Ovary (tissue), 9 donors: ENCODE results near the gene IGFBP6. TPM values are rescaled to one million over a fixed set of nuclear protein-coding genes. Genes with fewer than 3 reads are reported as not detected.

Experiments used
- DNase-seq, 5 donors: peaks; one replicate each; pipeline ENCODE4 v3.0.0-alpha.2; 2019 to 2020
- H3K27ac ChIP-seq, 2 donors: fragments of 200-600 bp; one replicate each; pipeline versions ENCODE4 v1.5.1 to v1.8.0; 2019 to 2022
- H3K27me3 ChIP-seq: fragments of 200-600 bp; one replicate; pipeline ENCODE4 v1.8.0; 2022
- H3K36me3 ChIP-seq: fragments of 200-600 bp; sonication (generic); one replicate; pipeline ENCODE4 v1.5.1; 2019
- H3K4me1 ChIP-seq: one replicate; pipeline ENCODE4 v1.8.1; 2013; ENCODE audit warnings: mild to moderate bottlenecking, moderate library complexity; ENCODE audit not compliant: insufficient read depth
- H3K4me3 ChIP-seq: fragments of 200-600 bp; sonication (generic); one replicate; pipeline ENCODE4 v1.5.1; 2017
- H3K9me3 ChIP-seq, 2 donors: fragments of 200-600 bp in 1 of 2; sonication (generic) in 1 of 2; one replicate each; pipeline versions ENCODE4 v1.5.1 to v1.8.1; 2013 to 2019; ENCODE audit warnings: mild to moderate bottlenecking in 1 of 2, moderate library complexity in 1 of 2
- CTCF ChIP-seq, 3 donors: fragments of 450-650 bp in 2 of 3; fragments of 200-600 bp in 1 of 3; IDR thresholded peaks; one replicate each; pipeline versions ENCODE4 v1.5.1 to v1.8.0; 2016 to 2022; ENCODE audit warnings: antibody characterized with exemption in 3 of 3, mild to moderate bottlenecking in 1 of 3
- EP300 ChIP-seq: sonication (generic); formaldehyde crosslinking; IDR thresholded peaks from one replicate; pipeline ENCODE4 v1.6.1; 2017; ENCODE audit warnings: antibody characterized with exemption
- POLR2A ChIP-seq: fragments of 450-650 bp; IDR thresholded peaks from one replicate; pipeline ENCODE4 v1.6.1; 2017; ENCODE audit warnings: antibody characterized with exemption, mild to moderate bottlenecking, moderate library complexity
- WGBS, 3 donors: extraction: QIAGEN DNeasy Blood & Tissue Kit in 1 of 3; methylation state at CpG; one replicate each; pipeline versions ENCODE4 v1.1.5 to v1.1.7; 2013 to 2017; 5-methylcytosine and 5-hydroxymethylcytosine counted together
- intact Hi-C, 4 donors: fragments of 100-400 bp; cut with DNase I; formaldehyde crosslinking; loops; one replicate each; pipeline versions ENCODE4 v1.11.0 to v1.15.1; 2022 to 2023
- polyA plus RNA-seq, 2 donors: library from polyadenylated mRNA; stranded (reverse); fragments of 200-250 nt in 1 of 2; fragments of 350-450 nt in 1 of 2; fragmentation: Illumina TruSeq in 1 of 2; extraction: RNeasy Lipid Tissue Mini Kit (QIAGEN cat#74804) in 1 of 2; gene quantifications; one replicate each; pipeline ENCODE4 v1.2.3, GENCODE V29; 2013 to 2014
- total RNA-seq, 7 donors: library from RNA; depleted of rRNA in 2 of 7; stranded (reverse); fragments of >200 nt in 2 of 7; fragmentation: NEBNext Ultra II Directional in 3 of 7; extraction: Animal tissue kit (Norgen Biotek cat#: 25700) in 3 of 7; gene quantifications; one replicate each; pipeline versions ENCODE4 v1.1.0 to v1.2.4, GENCODE V29; 2016 to 2023
- donor health status: DM: no; HTN: no; CAD: no; lungs with moderate emphysema.
- donor health status: DM: no; HTN: no; CAD: no.
- donor health status: Bipolar disorder and iron deficiency.
- donor health status: DM: yes; HTN: yes; CAD: no.
- donor health status: DM: no; HTN: no; CAD: no.
- donor health status: DM: yes; HTN: yes; CAD: no.

Gene IGFBP6
- total and polyA plus RNA-seq, 9 donors: 78.9 to 685 (median 171) TPM

DNA sequence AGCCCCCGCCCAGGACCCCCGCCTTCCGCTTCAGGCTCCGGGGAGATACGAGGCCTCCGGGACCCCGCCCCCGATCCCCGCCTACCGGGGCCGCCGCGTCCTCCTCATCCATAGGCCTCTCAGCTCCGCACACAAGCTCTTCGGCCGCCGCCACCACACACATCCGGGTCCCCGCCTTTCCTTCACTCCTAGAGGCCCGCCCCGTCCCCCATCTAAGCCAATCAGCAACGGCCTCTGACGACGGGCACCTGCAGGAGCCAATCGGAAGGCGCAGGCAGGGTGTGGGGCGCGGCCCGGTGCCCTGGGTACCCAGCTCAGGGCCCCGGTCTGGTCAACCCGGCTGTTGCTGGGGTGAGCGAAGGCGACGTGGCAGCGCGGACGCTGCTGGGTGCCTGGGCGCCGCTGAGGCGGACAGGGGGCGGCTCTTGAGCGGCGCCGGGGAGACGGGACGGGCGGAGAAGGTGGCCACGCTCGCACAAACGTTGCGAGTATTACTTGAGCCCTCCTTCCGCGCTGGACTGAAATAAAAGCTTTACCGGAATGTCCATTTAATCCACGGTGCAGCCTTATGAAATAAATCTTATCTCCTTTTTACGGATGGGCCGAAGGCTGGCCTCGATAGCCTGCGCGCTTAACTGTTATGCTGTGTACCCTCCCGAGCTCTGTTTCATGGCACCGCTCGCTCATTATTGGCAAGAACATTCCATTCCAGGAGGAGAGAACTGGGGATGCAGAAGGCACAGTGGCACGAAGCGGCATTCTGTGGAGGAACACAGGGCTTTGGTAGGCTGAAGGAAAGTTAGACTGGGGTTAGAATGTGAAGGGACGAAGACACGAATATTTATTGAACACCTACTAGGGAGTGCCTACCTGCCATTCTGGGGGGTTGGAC lies 18.0 kb upstream of the IGFBP6 start, which contains the start of gene SPRYD3:
Gene SPRYD3 (minus strand): TSS at position 165 of the 892 bp plus-strand sequence. CDS start 57 bp downstream, at position 108.
- Histone ChIP-seq H3K4me1 (peaks cover 12% of the 10 kb centered on the region), H3K36me3 (no peaks in the 10 kb centered on the region), H3K27ac (peak within 1 kb of the TSS; percentile 56 to 96), H3K27me3 (no peaks in the 10 kb centered on the region), H3K9me3 (no peaks in the 10 kb centered on the region), H3K4me3 (peak within 1 kb of the TSS; percentile 81)
- intact Hi-C loops: no loop called here
- peak; percentile 95 to 99 (median 97) for DNase-seq
- TF ChIP-seq CTCF (IDR thresholded peaks at IDR 0.05) (no peak), EP300 (no peak), POLR2A (peak; percentile 86)
- 1% methylated on average over 66 to 67 of the region's 67 CpGs for WGBS, 3 donors

GRCh38 chr12:53082637-53083175 lies 14.8 kb upstream of the IGFBP6 start:
- intact Hi-C loops: no loop called here
- no peak for TF ChIP-seq CTCF (IDR thresholded peaks at IDR 0.05)
- 62 to 74% (median 62%) methylated on average over 2 of the region's 2 CpGs for whole genome bisulfite sequencing, 3 donors
- Histone ChIP-seq H3K4me1 (peaks cover 9% of the 10 kb centered on the region), H3K4me3 (no peak overlapping the region), H3K9me3 (no peaks in the 10 kb centered on the region), H3K36me3 (no peaks in the 10 kb centered on the region), H3K27ac (no peak overlapping the region), H3K27me3 (no peaks in the 10 kb centered on the region)
- DNase-seq: no peak

GRCh38 chr12:53086361-53086760 lies 11.1 kb upstream of the IGFBP6 start:
- Histone ChIP-seq H3K4me3 (no peak overlapping the region), H3K27ac (no peak overlapping the region), H3K4me1 (no peaks in the 10 kb centered on the region), H3K36me3 (no peaks in the 10 kb centered on the region), H3K9me3 (no peaks in the 10 kb centered on the region), H3K27me3 (no peaks in the 10 kb centered on the region)
- no peak for DNase-seq
- TF ChIP-seq CTCF (IDR thresholded peaks at IDR 0.05) (no peak), EP300 (no peak), POLR2A (no peak)
- intact Hi-C loops: no loop called here
- WGBS, 3 donors: 60 to 72% (median 66%) methylated on average over 3 of the region's 3 CpGs

GRCh38 chr12:53090105-53090504 lies 7.4 kb upstream of the IGFBP6 start:
- WGBS, 3 donors: 94 to 99% (median 95%) methylated on average over 6 of the region's 6 CpGs
- intact Hi-C loops: no loop called here
- H3K4me1 ChIP-seq: peaks cover 2% of the 10 kb centered on the region

More at GRCh38 chr12:53090105-53090504, 7.4 kb upstream of the IGFBP6 start:
- DNase-seq: no peak
- H3K27ac ChIP-seq: no peak overlapping the region
- no peak overlapping the region for H3K4me3 ChIP-seq
- H3K27me3 ChIP-seq: no peaks in the 10 kb centered on the region
- no peak for TF ChIP-seq POLR2A
- no peak for TF ChIP-seq CTCF (IDR thresholded peaks at IDR 0.05)
- TF ChIP-seq EP300: no peak
- H3K9me3 ChIP-seq: no peaks in the 10 kb centered on the region
- no peaks in the 10 kb centered on the region for H3K36me3 ChIP-seq
